ENCODE measurements around the gene GLT8D2.

Gene GLT8D2

DNA sequence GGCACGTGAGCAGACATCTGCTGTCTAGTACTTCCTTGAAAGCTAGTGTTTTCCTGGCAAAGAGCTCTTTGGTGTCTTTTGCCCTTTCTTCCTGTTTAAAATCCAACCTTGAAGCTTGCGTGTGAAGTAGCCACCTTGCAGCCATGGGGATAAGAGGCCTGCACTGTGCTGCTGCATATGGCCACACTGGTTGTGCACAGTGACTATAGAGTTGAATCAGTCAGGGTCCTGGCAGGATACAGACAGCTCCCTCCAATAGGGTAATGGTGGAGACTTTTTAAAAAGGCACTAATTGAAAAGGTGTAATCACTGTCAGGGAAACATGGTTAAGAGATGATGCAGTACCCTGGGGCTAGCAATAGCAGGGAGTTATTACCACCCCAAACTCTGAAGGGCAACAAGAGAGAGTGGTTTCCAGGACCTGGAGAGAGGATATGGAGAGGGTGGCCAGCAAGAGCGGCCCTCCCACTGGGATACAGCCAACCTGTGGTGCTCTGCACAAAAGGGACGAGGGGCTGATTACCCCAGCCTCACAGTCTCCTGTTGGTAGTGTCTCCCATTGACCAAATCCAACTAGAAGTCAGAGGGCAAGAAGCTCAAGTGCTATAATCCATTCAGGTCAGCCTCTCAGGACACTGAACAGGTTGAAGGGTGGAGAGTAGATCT is 4.8 kb upstream of the GLT8D2 start:
- Histone ChIP-seq H3K9ac (ENCODE audit: low read length) (no peak overlapping the region), H3K27me3 (ENCODE audit: control insufficient read depth in 1 of 2, insufficient read depth in 1 of 2, low read length in 2 of 2) (peaks cover 0 to 10% of the 10 kb centered on the region in 2 experiments), H3K4ac (ENCODE audit: low read depth in 1 of 2, low read length in 2 of 2) (no peak overlapping the region), H3K4me3 (ENCODE audit: insufficient read depth in 1 of 2, low read depth in 1 of 2, low read length in 2 of 2) (no peak overlapping the region), H3K36me3 (ENCODE audit: control insufficient read depth in 1 of 2, insufficient read depth in 2 of 2, low read depth in 1 of 2, low read length in 2 of 2) (no peaks in the 10 kb centered on the region), H3K14ac (ENCODE audit: low read length in 2 of 2) (no peak overlapping the region), H2BK12ac (ENCODE audit: low read length in 2 of 2) (no peak overlapping the region), H3K4me2 (ENCODE audit: low read length, poor library complexity, severe bottlenecking) (no peak overlapping the region), H3K18ac (ENCODE audit: low read depth in 1 of 2, low read length in 2 of 2) (no peak overlapping the region), H4K8ac (ENCODE audit: low read length) (no peak overlapping the region), H2BK120ac (ENCODE audit: low read depth, low read length) (no peak overlapping the region), H3K23ac (ENCODE audit: low read length in 2 of 2) (no peak overlapping the region), H4K91ac (ENCODE audit: low read length) (peak overlapping the region; percentile 45), H3K79me1 (replicated peaks; ENCODE audit: low read length, poor library complexity, severe bottlenecking) (no peaks in the 10 kb centered on the region), H2BK5ac (ENCODE audit: low read depth, low read length, poor library complexity, severe bottlenecking) (no peak overlapping the region), H3K9me3 (ENCODE audit: control insufficient read depth, low read length) (no peaks in the 10 kb centered on the region), H2AFZ (ENCODE audit: low read depth, low read length) (no peak overlapping the region), H3K27ac (ENCODE audit: low read length, poor library complexity, severe bottlenecking) (no peak overlapping the region), H2AK5ac (ENCODE audit: low read length, severe bottlenecking) (no peak overlapping the region), H3K4me1 (ENCODE audit: control insufficient read depth, insufficient read depth, low read depth, low read length) (no peaks in the 10 kb centered on the region), H2BK15ac (ENCODE audit: low read depth, poor library complexity, severe bottlenecking) (no peak overlapping the region)
- no peak for DNase-seq
- WGBS = 66% methylated on average over 4 of the region's 4 CpGs

DNA sequence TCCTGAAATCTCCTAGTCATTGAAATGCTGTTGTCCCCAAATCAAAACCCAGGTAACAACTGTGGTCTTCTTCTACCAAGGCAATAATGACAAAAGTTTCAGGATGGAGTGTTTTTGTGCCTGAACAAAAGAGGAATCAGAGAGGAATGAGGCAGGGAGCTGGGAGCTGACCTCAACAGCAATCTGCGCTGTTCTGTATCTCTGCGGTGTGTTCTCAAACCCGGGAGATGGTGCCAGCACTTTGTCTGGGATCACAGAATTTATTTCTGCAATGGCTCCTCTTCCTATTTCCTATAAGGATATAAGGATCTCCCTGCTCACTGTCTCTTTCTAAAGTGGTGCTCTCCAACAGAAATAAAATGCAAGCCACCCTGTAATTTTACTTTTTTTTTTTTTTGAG is 449 bp upstream of the GLT8D2 start:
- no peak overlapping the region for H2BK12ac ChIP-seq (ENCODE audit: low read length in 2 of 2)
- H3K4ac ChIP-seq (ENCODE audit: low read depth in 1 of 2, low read length in 2 of 2) = peak overlapping the region in 1 of 2 experiments; percentile 58
- H3K27ac ChIP-seq (ENCODE audit: low read length, poor library complexity, severe bottlenecking) = peak overlapping the region; percentile 96
- no peak overlapping the region for H2AK5ac ChIP-seq (ENCODE audit: low read length, severe bottlenecking)
- H4K8ac ChIP-seq (ENCODE audit: low read length) = no peak overlapping the region
- DNase-seq = no peak
- H2BK15ac ChIP-seq (ENCODE audit: low read depth, poor library complexity, severe bottlenecking) = no peak overlapping the region
- H3K9me3 ChIP-seq (ENCODE audit: control insufficient read depth, low read length) = no peaks in the 10 kb centered on the region
- peaks cover 0 to 8% of the 10 kb centered on the region in 2 experiments for H3K27me3 ChIP-seq (ENCODE audit: control insufficient read depth in 1 of 2, insufficient read depth in 1 of 2, low read length in 2 of 2)
- peaks cover 13% of the 10 kb centered on the region for H3K79me1 ChIP-seq (replicated peaks; ENCODE audit: low read length, poor library complexity, severe bottlenecking)
- H2BK5ac ChIP-seq (ENCODE audit: low read depth, low read length, poor library complexity, severe bottlenecking) = no peak overlapping the region
- H3K18ac ChIP-seq (ENCODE audit: low read depth in 1 of 2, low read length in 2 of 2) = peak overlapping the region; percentile 5 to 48
- H2BK120ac ChIP-seq (ENCODE audit: low read depth, low read length) = no peak overlapping the region
- no peaks in the 10 kb centered on the region for H3K36me3 ChIP-seq (ENCODE audit: control insufficient read depth in 1 of 2, insufficient read depth in 2 of 2, low read depth in 1 of 2, low read length in 2 of 2)
- no peak overlapping the region for H3K14ac ChIP-seq (ENCODE audit: low read length in 2 of 2)
- 68% methylated on average over 3 of the region's 3 CpGs for WGBS
- H4K91ac ChIP-seq (ENCODE audit: low read length) = no peak overlapping the region
- H3K4me3 ChIP-seq (ENCODE audit: insufficient read depth in 1 of 2, low read depth in 1 of 2, low read length in 2 of 2) = peak overlapping the region in 1 of 2 experiments; percentile 87
- H3K9ac ChIP-seq (ENCODE audit: low read length) = peak overlapping the region; percentile 91
- no peak overlapping the region for H3K23ac ChIP-seq (ENCODE audit: low read length in 2 of 2)
- H3K4me2 ChIP-seq (ENCODE audit: low read length, poor library complexity, severe bottlenecking) = peak overlapping the region; percentile 93
- no peak overlapping the region for H2AFZ ChIP-seq (ENCODE audit: low read depth, low read length)
- no peaks in the 10 kb centered on the region for H3K4me1 ChIP-seq (ENCODE audit: control insufficient read depth, insufficient read depth, low read depth, low read length)

DNA sequence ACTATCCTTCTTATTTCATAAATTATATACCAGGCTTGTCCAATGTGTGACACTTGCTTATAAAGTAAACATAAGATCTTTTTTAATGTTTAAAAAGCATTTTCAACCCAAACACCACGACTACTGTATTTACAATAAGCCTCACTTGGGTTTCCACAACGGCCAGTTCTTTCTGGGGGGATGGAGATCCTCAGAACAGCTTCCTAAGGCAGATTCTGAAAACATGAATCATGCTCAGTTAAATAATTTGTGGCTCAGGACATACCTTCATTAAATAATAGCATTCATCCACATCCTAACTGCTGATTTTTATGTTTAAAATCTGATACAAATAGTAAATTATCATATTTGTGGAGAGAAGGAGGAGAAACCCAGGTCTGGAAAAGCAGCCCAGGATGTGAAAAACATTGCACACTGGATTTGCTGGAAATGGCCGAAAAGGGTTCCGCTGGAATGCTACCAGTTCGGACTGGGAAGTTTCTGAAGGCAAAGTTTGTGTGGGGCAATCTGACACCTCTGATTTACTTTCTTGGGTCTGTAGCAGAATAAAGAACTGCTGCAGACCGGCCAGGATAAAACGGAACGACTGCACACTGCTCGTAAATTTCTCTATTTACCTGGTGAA is 597 bp downstream of the GLT8D2 start:
- Histone ChIP-seq H3K27ac (ENCODE audit: low read length, poor library complexity, severe bottlenecking) (peak overlapping the region; percentile 96), H3K27me3 (ENCODE audit: control insufficient read depth in 1 of 2, insufficient read depth in 1 of 2, low read length in 2 of 2) (peaks cover 0 to under 1% of the 10 kb centered on the region in 2 experiments), H3K18ac (ENCODE audit: low read depth in 1 of 2, low read length in 2 of 2) (peak overlapping the region; percentile 88 to 96), H3K4me2 (ENCODE audit: low read length, poor library complexity, severe bottlenecking) (peak overlapping the region; percentile 93), H4K8ac (ENCODE audit: low read length) (peak overlapping the region; percentile 76), H2AK5ac (ENCODE audit: low read length, severe bottlenecking) (no peak overlapping the region), H2BK12ac (ENCODE audit: low read length in 2 of 2) (peak overlapping the region; percentile 24 to 63), H3K14ac (ENCODE audit: low read length in 2 of 2) (no peak overlapping the region), H2BK5ac (ENCODE audit: low read depth, low read length, poor library complexity, severe bottlenecking) (peak overlapping the region; percentile 74), H3K4me3 (ENCODE audit: insufficient read depth in 1 of 2, low read depth in 1 of 2, low read length in 2 of 2) (peak overlapping the region; percentile 58 to 87), H3K36me3 (ENCODE audit: control insufficient read depth in 1 of 2, insufficient read depth in 2 of 2, low read depth in 1 of 2, low read length in 2 of 2) (no peaks in the 10 kb centered on the region), H4K91ac (ENCODE audit: low read length) (peak overlapping the region; percentile 46), H3K79me1 (replicated peaks; ENCODE audit: low read length, poor library complexity, severe bottlenecking) (peaks cover 15% of the 10 kb centered on the region), H3K23ac (ENCODE audit: low read length in 2 of 2) (peak overlapping the region in 1 of 2 experiments; percentile 85), H2AFZ (ENCODE audit: low read depth, low read length) (no peak overlapping the region), H3K4me1 (ENCODE audit: control insufficient read depth, insufficient read depth, low read depth, low read length) (peaks cover 4% of the 10 kb centered on the region), H3K9me3 (ENCODE audit: control insufficient read depth, low read length) (no peaks in the 10 kb centered on the region), H3K9ac (ENCODE audit: low read length) (peak overlapping the region; percentile 91), H2BK15ac (ENCODE audit: low read depth, poor library complexity, severe bottlenecking) (no peak overlapping the region), H2BK120ac (ENCODE audit: low read depth, low read length) (no peak overlapping the region), H3K4ac (ENCODE audit: low read depth in 1 of 2, low read length in 2 of 2) (peak overlapping the region in 1 of 2 experiments; percentile 43)
- WGBS = 4% methylated on average over 9 of the region's 9 CpGs
- DNase-seq = peak; percentile 71

DNA sequence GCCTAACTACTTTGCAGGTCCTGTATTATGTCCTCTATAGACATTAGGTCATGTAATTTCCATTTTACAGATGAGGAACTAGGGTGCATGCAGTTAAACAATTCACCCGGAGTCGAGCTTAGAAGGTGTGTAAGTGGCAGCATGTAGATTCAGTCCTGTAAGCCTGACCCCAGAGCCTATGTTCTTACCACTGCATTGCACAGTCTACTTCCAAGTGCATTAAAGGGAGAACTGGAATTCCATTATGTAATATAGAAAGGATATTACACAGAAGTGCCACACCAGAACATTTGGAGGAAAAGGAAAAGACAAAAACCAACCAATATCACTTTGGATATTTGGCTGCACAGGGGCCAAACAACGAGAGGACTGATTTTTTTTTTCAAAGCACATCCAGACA is 1.2 kb downstream of the GLT8D2 start:
- H4K91ac ChIP-seq (ENCODE audit: low read length) = no peak overlapping the region
- H3K23ac ChIP-seq (ENCODE audit: low read length in 2 of 2) = no peak overlapping the region
- no peaks in the 10 kb centered on the region for H3K9me3 ChIP-seq (ENCODE audit: control insufficient read depth, low read length)
- no peak overlapping the region for H3K4ac ChIP-seq (ENCODE audit: low read depth in 1 of 2, low read length in 2 of 2)
- peaks cover 5% of the 10 kb centered on the region for H3K4me1 ChIP-seq (ENCODE audit: control insufficient read depth, insufficient read depth, low read depth, low read length)
- no peak overlapping the region for H3K18ac ChIP-seq (ENCODE audit: low read depth in 1 of 2, low read length in 2 of 2)
- no peak overlapping the region for H2BK15ac ChIP-seq (ENCODE audit: low read depth, poor library complexity, severe bottlenecking)
- no peaks in the 10 kb centered on the region for H3K36me3 ChIP-seq (ENCODE audit: control insufficient read depth in 1 of 2, insufficient read depth in 2 of 2, low read depth in 1 of 2, low read length in 2 of 2)
- peak; percentile 43 for DNase-seq
- no peak overlapping the region for H2AFZ ChIP-seq (ENCODE audit: low read depth, low read length)
- H2BK12ac ChIP-seq (ENCODE audit: low read length in 2 of 2) = no peak overlapping the region
- H3K79me1 ChIP-seq (replicated peaks; ENCODE audit: low read length, poor library complexity, severe bottlenecking) = peaks cover 20% of the 10 kb centered on the region
- H3K4me2 ChIP-seq (ENCODE audit: low read length, poor library complexity, severe bottlenecking) = peak overlapping the region; percentile 35
- H3K27ac ChIP-seq (ENCODE audit: low read length, poor library complexity, severe bottlenecking) = peak overlapping the region; percentile 15
- WGBS = 73% methylated on average over 3 of the region's 3 CpGs
- H4K8ac ChIP-seq (ENCODE audit: low read length) = no peak overlapping the region
- H2AK5ac ChIP-seq (ENCODE audit: low read length, severe bottlenecking) = no peak overlapping the region
- H3K9ac ChIP-seq (ENCODE audit: low read length) = peak overlapping the region; percentile 91
- no peak overlapping the region for H3K14ac ChIP-seq (ENCODE audit: low read length in 2 of 2)
- no peak overlapping the region for H2BK120ac ChIP-seq (ENCODE audit: low read depth, low read length)
- peak overlapping the region in 1 of 2 experiments; percentile 87 for H3K4me3 ChIP-seq (ENCODE audit: insufficient read depth in 1 of 2, low read depth in 1 of 2, low read length in 2 of 2)
- no peak overlapping the region for H2BK5ac ChIP-seq (ENCODE audit: low read depth, low read length, poor library complexity, severe bottlenecking)
- H3K27me3 ChIP-seq (ENCODE audit: control insufficient read depth in 1 of 2, insufficient read depth in 1 of 2, low read length in 2 of 2) = no peaks in the 10 kb centered on the region
